ENCODE results near the gene ELK3.

ELK3 gene

DNA sequence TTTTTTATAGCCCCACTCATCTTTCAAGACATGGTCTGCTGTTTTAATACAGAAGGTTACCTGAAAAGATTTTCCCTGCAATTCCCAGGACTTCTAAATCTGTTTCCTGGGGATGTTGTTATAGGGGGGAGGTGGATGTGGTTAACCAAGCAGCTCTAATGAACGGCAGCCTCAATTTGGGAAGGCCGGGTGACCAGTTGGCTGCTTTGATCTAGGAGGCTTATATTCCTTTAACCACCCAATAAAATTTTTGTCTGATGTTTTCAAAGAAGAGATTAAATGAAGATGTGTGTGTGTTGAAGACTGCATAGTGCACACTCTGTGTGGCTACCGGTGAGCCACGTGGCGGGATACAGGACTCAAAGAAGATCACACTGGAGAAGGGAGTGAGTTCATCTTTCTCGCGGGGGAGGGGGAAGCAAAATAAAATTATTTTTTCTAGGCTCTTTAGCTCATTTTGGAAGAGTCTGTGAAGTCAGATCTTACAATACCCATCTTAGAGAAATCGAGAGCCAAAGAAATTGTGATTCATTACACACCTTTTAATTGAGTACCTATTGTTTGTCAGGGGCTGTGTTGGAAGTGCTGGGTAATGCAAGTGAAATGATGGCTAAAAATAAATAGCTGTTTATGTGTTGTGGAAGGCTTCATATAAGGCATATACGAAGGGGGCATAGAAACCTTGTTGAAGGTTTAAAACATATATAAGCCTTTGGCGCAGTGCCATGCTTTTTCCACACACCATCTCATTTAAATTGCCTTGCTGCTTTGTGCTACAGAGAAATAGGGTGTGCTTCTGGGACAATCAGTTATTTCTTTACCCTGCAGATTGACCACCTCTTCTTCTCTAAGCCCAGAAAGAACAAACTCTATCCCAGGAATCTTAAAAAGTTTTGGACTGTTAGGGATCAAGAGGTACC, 18.5 kb downstream of the ELK3 start:
- DNase-seq: no peak

DNA sequence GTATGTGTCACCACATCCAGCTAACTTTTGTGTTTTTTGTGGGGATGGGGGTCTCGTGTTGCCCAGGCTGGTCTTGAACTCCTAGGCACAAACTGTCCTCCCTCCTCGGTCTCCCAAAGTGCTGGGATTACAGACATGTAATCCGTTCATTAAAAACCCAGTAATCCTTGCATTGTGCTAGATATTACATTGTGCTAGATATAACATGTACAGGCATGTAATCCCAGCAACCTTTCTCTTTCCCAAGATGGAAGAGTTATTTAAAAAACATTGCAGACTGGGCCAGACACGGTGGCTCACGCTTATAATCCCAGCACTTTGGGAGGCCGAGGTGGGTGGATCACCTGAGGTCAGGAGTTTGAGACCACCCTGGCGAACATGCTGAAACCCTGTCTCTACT, 19.7 kb downstream of the ELK3 start:
- no peak for DNase-seq

DNA sequence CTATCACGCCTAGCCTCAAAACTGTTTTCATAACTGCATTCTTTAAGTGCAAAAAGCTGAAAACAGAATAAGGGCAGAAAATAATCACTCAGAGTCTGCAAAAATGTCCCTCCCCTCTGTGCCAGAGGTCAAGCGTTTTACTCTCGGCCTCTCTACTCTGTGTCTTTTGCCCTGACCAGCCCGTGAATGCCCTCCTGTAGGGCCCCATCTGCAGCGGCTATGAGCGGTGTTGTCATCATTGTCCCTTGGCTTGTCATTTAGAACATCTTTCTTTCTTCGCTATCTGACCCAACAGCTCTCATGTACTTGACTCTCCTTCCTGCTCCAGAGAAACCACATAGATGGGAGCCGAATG, 21.7 kb downstream of the ELK3 start:
- no peak for DNase-seq

DNA sequence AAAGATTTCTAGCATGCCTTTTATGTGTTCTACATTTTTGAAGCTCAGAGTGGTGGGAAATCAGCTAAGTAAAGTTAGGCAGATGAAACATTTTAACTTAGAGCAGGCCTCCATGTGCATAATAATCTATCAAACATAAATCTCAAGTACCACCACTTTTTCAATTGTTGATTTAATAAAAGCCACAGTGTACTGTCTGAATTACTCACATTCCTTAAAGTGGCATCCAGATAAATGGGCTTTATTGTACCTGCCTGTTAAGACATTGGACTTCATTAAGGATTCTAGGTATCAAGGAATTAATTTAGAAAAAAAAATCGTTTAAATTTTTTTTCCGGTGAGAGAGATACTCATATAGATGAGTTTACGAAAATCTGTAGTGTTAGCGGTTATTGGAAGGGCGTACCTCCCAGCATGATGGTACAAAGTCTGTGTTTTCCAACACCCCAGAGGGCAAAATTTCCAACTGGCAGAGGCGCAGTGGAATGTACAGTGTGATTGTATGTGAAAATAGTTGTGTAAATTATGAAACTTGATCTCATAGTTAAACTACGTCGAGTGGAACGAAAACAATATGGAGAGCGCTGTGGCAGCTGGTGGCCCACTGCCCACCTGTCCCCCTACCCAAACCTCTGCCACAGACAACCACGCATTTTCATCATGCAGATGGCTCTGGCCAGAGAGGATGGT, 25.0 kb downstream of the ELK3 start:
- no peak for DNase-seq

DNA sequence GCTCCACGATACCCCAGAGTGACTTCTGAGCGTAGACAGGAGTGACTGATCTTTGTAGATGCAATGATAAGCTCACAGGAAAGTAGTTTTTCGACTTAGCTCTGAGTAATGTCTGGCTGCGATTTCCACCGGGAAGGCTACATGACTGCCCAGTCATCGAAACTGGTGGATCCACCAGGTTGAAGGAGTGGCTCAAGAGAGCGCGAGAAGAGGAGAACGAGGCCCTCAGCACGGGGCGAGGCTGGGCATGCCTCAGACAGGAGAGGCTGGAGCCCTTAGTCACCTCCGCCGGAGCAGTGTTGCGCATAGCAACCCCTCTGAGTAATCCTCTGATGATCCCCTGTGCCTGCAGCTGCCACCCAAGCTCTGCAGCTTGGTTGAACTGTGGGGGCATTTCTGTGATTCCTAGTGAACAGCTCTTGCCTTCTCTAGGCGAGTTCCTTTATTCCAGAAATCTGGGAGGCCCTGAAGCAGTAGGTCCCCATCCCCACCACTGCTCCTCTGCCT, 25.6 kb downstream of the ELK3 start:
- no peak for DNase-seq

DNA sequence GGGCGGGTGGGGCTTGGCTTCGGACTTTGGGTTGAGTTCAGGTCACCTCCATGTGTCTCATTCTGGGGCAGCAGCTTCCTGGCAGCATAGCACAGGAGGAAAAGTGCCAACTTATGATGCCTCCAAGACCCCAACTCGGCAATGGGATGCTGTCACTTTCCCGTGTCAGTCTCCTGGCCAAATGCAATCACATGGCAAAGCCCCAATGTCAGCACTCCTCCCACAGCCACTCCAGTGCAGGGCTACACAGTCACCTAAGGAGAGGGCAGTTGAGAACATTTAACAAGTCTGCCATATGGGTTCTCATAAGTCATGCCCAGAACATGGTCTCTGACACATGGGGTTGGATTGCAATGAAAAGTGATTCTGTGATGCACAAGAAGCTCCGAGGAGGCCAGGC, 26.7 kb downstream of the ELK3 start:
- no peak for DNase-seq

DNA sequence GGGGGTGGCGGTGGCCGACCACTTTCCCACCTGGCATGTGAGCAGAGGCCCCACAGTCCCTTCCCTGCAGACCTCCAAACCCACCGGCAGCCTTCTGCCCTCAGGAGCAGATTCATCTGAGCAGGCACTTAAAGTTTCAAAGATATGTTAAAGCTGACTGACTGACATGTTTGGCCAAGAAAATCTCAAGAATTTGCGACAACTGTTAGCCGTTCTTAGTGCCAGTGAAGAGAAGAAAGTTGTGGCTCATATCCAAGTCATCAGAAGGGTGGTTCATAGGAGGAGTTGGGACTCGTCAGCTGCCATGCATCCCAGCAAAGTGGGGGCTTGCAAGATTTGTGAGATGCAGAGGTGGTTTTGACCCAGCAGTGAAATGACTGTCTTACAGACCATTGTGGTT, 27.2 kb downstream of the ELK3 start:
- DNase-seq: no peak

DNA sequence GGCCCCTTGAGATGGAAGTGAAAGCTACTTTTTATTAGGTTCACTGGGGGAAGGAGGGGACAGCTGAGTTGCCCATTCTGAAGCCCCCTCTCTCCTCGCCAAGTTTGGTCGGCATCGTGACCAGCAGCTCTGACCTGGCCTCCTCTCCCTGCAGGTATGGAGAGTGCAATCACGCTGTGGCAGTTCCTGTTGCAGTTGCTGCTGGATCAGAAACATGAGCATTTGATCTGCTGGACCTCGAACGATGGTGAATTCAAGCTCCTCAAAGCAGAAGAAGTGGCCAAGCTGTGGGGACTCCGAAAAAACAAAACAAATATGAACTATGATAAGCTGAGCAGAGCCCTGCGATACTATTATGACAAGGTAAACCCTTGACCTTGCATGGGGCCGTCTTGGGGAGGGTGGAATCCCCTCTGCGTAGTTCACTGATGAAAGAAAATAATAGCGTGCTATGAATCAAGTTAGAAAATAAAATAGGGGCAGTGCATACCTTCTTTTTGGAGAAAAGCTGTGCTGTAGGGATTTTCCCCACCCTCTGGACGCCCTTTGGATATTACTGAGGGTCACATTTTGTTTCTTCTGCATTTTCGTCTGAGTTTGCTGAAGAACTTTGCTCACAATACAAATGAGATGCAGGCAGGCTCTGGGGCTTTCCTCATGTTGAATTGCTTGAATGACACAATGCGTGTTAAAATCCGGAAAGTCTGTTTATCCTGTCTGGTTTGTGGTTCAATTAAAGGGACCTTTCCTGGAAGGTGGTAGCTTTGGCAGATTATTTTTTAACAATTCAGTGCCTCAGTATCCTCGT, 29.4 kb downstream of the ELK3 start:
- DNase-seq: no peak

DNA sequence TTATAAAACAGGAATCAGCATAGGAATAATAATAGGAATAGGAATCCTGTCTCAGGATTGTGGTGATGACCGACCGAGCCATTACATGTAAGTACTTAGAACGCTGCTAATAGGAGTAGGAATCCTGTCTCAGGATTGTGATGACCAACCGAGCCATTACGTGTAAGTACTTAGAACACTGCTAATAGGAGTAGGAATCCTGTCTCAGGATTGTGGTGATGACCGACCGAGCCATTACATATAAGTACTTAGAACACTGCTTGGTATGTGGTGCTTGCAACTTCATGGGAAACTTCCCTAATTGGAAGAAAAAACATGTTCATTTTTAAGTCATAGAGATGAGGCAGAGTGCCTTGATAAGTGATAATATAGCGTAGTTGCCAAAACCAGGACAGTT, 30.0 kb downstream of the ELK3 start:
- no peak for DNase-seq

DNA sequence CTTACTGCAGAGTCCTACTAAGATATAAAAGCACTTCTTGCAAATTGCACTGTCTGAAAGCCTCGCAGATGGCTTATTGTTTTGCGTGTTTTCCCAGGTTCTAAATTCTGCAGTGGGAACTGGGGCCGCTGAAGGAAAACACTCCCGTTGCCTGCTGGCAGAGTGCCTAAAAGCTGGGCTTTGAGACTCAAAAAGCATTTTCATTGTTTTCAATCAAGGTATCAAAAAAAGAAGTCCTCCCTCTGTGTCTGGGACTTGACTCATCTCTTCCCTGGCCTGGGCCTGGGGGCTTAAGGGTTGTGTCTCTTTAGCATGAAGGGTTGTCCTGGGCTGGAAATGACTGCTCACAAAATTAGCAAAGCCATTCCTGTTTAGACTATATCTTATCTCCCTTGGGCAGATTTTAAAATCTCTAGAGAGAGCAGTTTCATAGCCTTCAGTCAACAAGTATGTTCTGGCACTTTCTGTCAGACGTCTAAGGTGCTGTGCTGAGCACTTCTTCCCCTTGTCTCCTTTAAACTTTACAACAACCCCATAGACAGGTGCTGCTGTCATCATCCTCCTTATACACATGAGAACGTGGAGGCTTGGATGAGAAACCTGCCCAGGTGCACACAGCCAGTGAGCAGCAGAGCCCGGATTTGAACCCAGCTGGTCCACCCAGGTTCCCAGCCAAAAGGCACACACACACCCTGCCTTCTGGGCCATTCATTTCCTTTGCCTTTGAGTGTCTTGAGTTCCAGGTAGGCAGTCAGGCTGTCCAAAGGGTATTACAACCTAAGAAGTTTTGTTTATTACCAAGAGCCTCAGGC, 31.1 kb downstream of the ELK3 start:
- DNase-seq: no peak

DNA sequence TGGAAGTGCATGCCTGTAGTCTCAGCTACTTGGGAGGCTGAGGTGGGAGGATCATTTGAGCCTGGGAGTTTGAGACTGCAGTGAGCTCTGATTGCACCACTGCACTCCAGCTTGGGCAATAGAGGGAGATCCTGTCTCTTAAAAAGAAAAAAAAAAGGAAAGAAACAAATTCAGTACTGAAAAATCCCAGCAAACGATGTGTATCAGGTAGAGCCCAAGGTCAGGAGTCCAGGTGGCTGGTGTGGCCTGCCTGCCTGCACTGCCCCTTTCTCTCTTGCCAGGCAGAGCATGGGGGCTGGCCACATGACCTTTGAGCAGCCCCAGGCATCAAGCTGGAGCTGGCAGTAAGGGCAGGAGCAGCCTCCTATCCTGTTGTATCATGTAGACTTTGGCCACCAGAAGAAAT, 31.8 kb downstream of the ELK3 start:
- no peak for DNase-seq

DNA sequence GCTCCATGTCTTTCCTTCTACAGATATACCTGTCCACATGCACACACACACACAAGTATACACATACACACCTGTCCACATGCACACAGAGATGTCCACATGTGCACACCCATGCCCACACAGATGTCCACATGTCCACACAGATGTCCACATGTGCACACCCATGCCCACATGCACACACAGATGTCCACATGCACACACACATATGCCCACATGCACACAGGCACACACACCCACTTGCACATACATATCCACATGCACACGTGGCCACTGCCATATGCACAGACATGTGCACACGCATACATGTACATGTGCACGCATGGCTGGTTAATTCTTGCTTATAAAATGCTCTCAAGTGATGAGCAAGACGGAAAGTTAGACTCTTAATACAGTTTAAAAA, 32.2 kb downstream of the ELK3 start:
- no peak for DNase-seq

DNA sequence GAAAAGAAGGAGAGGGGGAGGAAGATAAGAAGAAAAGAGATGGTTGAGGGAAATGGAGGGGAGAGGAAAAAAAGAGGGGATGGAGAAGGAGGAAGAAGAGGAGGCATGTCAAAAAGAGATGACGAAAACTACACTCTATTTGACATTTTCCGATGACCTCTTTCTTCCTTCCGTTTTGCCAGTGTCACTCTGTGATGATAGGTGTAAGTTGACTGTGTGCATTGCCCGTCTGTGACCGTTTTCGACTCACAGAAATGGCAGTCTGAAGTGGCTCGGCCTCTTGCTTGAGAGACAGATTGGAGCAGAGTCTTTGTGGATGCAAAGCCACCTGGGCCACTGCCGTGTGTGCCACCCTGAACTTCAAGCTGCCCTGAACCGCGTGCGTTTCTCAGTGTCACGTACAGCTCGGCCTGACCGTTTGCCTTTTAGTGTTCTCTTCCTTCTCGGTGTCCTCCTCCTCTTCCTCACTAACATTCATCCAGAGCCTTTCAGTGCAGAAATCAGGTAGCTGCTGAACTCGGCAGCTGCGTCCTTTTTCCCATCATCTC, 32.7 kb downstream of the ELK3 start:
- DNase-seq: no peak

DNA sequence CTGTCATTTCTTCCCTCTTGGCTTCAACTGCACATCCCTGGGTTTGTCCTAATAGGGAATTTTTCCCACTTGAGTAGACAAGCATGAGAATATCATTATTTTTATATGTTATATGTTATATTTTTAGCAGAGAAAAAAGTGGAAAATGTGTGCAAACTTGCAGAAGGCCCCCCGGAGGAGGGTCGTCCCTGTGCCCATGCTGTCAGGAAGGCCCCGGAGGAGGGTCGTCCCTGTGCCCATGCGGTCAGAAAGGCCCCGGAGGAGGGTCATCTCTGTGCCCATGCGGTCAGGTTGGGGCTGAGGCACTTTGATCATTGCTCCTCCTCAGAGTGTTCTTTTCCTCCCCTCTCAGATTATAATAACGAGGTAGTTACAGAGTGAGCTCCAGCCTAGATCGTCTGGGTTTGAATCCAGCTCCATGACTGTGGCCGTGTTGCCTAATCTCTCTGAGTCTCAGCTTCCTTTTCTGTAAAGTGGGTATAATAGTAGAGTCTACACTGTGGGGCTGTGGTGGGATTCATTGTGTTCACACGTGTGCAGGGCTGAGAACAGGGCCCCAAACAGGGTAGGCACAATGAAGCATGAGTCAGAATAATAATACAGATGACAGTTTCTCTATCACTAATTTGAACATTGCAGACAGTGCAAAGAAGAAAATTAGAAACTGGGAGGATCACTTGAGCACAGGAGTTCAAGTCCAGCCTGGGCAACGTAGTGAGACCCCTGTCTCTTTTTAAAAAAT, 33.4 kb downstream of the ELK3 start:
- DNase-seq: no peak

DNA sequence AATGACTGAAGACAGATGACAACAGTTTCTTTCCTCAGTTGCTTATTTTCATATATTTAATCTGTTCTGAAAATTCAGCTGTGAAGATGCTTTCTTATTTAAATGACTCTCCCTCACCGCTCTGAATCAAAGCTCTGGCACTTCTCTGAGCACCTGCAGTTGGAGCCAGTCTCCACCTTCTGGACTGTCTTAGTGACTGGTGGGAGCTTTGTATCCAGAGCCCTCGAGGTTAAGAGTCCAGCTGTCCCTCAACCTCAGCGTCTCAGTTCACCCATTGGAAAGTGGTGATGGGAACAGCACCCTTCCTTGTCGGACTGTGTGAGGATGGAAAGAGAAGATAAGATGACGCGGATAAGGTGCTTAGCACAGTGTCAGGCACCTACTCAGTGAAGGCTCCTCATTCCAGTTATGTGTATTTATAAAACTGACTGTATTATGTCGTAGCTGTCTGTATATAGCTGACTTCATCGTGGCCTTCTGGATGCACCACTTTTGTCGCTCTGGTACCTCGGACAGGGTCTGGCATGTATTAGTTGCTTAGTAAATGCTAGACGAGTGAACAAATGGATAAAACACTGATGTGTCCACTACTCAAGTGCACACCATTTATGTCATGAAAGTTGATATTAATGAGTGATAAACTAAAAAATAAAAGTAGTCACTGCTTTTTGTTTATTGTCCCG, 34.5 kb downstream of the ELK3 start:
- DNase-seq: no peak

DNA sequence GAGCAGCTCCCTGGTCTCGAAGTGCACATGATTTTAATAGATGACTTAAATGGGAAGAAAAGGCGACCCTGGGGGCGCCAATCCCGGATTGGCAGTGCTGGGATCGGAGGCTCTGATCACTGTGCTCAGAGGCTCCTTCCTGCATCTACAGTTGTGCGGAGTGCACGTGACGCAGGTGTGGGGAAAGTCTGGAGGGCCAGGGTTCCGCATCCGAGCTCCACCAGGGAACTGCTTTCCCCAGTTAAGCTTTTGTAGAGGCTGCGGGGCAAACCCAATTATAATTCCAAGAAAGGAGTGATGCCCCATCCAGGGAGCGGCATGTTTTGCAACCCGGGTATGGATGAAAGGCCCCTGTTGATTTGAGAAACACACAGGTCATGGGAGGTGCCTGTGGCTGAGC, 36.5 kb downstream of the ELK3 start:
- DNase-seq: no peak

DNA sequence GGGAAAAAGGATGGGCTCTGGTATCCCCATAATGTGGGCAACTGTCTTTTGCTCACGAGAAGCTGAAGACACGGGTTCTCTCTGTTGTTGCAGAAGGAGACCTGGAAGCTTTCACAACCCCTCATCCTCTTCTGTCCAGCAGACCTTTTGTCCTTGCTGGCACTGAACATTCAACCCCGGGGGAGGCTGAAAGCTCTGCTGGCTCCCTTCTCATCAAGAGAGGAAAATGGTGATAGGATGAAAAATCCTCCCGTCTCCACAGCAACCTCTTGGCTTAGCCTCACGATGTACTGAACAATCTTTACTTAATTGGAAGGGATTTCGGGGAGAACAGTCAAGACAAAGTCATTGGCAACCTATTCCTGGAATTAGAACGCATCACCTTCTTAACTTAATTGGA, 39.0 kb downstream of the ELK3 start:
- DNase-seq: no peak

DNA sequence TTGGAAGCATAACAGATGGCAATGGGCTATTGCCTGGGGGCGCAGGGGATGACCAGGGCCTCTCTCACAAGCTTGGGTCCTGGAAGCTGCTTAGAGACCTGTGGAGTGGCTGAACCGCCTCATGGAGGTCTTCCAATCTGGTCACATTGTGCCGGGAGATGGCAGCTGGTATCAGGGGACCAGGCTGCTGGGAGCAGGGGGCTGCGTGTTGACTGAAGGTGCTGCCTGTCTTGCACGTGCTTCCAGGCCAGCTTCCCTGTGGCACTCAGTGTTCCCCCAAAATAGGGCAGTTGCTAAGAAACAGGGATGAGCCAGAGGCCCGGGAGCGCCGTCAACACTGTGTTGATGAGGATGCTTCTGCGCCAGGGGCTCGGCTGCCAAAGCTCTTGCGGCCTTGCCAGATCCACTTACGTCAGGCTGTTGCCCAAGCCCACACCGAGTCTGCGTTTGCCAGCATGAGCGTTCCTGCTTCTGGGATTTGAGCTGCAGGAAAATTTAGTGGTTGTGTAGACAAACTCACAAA, 39.8 kb downstream of the ELK3 start:
- no peak for DNase-seq

DNA sequence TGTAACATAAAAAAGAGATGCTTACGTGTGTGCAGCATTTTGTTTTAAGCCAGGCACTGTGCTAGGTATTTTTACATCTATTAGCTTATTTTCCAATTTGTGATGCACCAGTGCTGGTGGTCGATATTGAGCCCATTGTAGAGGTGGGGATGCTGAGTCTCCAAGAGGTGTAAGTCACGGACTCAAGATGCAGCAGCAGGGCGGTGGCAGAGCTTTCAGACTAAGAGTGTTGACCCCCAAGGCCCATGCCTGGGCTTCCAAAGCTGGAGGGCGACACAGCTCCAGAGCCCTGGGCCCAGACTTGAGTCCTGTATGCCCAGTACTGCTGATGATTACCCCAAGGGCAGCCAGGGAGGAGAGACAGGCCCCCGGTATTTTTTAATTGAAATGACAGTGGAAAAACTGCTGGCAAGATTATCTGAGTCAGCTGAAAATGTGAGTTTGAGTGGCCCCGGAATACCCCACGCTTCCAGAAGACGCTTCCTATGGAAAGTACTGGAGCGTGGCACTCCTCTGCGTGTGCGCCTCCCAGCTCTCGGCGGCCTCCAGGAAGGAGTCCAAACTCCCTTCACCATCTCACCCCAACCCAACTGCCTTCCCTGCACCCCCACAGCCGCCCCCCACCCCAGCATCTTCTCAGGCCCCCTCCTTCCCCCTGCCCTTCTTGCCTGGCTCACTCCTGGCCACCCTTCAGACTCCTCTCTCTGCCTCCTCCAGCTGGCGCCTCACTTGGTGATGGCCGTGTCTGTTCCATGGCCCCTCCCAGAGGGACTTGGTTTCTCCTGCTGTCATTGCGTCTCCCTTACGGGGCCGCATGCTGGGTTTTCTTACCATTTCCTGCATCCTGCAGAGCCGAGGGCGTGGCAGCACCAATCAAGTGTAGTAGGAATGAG, 40.7 kb downstream of the ELK3 start:
- DNase-seq: no peak

DNA sequence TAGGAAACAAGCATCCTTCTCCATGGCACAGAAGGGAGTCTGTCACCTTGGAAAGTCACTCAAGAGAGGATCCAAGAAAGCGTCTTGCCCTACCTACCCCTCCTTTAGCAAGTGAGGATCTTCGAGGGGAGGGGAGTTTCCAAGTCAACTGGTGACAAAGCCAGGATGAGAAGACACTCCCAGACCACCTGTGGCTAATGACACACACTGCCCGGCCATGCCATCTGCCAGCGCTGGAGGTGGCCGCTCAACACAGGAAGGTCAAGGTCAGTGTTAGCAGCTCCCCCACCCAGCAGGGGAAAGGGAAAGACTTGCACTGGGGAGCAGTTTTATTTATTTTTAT, 41.3 kb downstream of the ELK3 start:
- no peak for DNase-seq
